Thoracic aorta (tissue), 2 donors: ENCODE measurements around the gene TTC39B. TPM values are rescaled to one million over a fixed set of nuclear protein-coding genes. Genes with fewer than 3 reads are reported as not detected.

Experiments
- ATAC-seq: fragments of 150-250 bp; one replicate; pipeline ENCODE4 v1.8.0; 2017; ENCODE audit warnings: low read depth; ENCODE audit not compliant: insufficient number of reproducible peaks, low FRiP score
- DNase-seq: peaks from one replicate; pipeline ENCODE4 v3.0.0-alpha.2; 2020; ENCODE audit warnings: low spot score
- H3K27ac ChIP-seq, 2 donors: fragments of 200-600 bp; sonication (generic); 1 replicate in 1 of 2; 2 replicates in 1 of 2; pipeline ENCODE4 v1.5.1; 2016; ENCODE audit warnings: mild to moderate bottlenecking in 2 of 2, moderate library complexity in 2 of 2
- H3K27me3 ChIP-seq: fragments of 200-600 bp; sonication (generic); replicated peaks from 2 replicates; pipeline ENCODE4 v1.6.0; 2016; ENCODE audit warnings: mild to moderate bottlenecking; ENCODE audit not compliant: insufficient read depth
- H3K36me3 ChIP-seq: fragments of 200-600 bp; sonication (generic); one replicate; pipeline ENCODE4 v1.5.1; 2016
- H3K4me1 ChIP-seq, 2 donors: fragments of 200-600 bp; sonication (generic); 1 replicate in 1 of 2; 2 replicates in 1 of 2; pipeline versions ENCODE4 v1.5.1 to v1.6.0; 2016; ENCODE audit warnings: low read depth in 2 of 2, mild to moderate bottlenecking in 1 of 2; ENCODE audit not compliant: control insufficient read depth in 1 of 2
- H3K4me3 ChIP-seq: fragments of 200-600 bp; sonication (generic); 2 replicates; pipeline ENCODE4 v1.5.1; 2016; ENCODE audit warnings: mild to moderate bottlenecking
- H3K9me3 ChIP-seq: fragments of 200-600 bp; sonication (generic); 2 replicates; pipeline ENCODE4 v1.5.1; 2016
- total RNA-seq, 2 donors: library from RNA; depleted of rRNA; stranded (reverse); fragments of >200 nt; gene quantifications; one replicate each; pipeline versions ENCODE4 v1.1.0 to v1.2.3, GENCODE V29; 2016
- TF ChIP-seq, protein P1 (sequence below): fragments of 200-600 bp; sonication (generic); IDR thresholded peaks from one replicate; pipeline ENCODE4 v1.5.1; 2019; ENCODE audit warnings: antibody characterized with exemption

TTC39B gene
- total RNA-seq, 2 donors from 2014 or later = 24.2 to 46.7 TPM

DNA sequence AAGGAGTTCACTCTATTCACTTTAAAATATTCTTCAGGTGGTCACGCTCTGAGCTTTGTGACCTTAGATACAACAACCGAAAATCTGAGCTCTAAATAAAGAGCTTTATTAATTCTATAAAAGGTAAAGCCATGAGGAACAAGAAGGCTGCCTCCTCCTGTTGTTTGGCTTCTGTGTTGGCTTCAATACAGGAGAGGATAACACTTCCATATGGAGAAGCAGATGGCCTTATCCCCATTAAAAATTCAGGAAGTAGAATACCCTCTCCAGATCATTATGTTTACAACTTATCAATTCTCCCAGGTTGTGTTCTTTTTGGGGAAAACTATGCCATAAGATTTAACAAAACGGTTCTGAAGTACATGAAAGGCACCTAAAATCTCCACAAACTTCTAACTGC lies 128.4 kb downstream of the TTC39B start:
- ATAC-seq (no peak), DNase-seq (no peak)
- no peak overlapping the region for H3K4me3 ChIP-seq
- H3K27ac ChIP-seq = no peak overlapping the region
- peaks cover 16% of the 10 kb centered on the region for H3K36me3 ChIP-seq
- H3K9me3 ChIP-seq = no peaks in the 10 kb centered on the region
- no peaks in the 10 kb centered on the region for H3K27me3 ChIP-seq
- H3K4me1 ChIP-seq = no peaks in the 10 kb centered on the region
- TF ChIP-seq, protein P1, sequence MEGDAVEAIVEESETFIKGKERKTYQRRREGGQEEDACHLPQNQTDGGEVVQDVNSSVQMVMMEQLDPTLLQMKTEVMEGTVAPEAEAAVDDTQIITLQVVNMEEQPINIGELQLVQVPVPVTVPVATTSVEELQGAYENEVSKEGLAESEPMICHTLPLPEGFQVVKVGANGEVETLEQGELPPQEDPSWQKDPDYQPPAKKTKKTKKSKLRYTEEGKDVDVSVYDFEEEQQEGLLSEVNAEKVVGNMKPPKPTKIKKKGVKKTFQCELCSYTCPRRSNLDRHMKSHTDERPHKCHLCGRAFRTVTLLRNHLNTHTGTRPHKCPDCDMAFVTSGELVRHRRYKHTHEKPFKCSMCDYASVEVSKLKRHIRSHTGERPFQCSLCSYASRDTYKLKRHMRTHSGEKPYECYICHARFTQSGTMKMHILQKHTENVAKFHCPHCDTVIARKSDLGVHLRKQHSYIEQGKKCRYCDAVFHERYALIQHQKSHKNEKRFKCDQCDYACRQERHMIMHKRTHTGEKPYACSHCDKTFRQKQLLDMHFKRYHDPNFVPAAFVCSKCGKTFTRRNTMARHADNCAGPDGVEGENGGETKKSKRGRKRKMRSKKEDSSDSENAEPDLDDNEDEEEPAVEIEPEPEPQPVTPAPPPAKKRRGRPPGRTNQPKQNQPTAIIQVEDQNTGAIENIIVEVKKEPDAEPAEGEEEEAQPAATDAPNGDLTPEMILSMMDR = no peak

DNA sequence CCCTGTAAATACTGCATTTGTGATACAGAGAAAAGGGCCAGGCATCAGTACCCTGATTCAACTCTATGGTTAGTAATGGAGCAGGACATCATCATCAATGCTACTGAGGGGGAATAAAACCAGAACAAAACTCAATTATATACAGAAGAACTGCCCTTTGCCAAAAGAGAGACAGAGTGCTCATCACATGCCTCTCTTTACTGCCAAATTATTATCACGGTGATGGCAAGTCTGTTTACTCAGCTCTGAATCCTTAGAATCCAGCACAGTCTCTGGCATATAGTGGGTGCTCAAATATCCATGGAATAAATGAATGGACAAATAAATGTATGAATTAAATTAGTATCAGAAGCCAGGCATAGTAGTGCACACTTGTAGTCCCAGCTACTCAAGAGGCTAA lies 130.2 kb downstream of the TTC39B start:
- DNase-seq (no peak), ATAC-seq (no peak)
- no peaks in the 10 kb centered on the region for H3K27me3 ChIP-seq
- no peaks in the 10 kb centered on the region for H3K9me3 ChIP-seq
- TF ChIP-seq, protein P1 = no peak
- peaks cover 11% of the 10 kb centered on the region for H3K36me3 ChIP-seq
- H3K4me3 ChIP-seq = no peak overlapping the region
- no peaks in the 10 kb centered on the region for H3K4me1 ChIP-seq
- no peak overlapping the region for H3K27ac ChIP-seq

DNA sequence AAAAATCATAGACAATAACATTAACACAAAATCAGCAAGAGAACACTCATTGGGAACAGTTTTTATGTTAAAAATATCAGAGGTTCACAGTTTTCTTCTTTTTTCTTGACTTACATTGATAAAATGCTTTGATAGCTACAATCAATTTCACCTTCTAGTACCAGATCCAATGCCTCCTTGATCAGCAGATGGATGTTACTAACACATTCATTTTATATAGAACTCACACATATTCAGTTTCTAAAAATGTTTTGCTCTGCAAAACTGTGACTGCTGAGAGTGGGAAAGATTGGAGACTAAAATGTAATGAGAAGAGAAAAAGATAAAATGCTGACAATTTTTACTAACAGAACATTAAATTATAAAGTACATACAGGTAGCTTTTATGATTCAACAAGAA lies 143.1 kb downstream of the TTC39B start:
- Histone ChIP-seq H3K4me3 (no peak overlapping the region), H3K27ac (no peak overlapping the region), H3K9me3 (no peaks in the 10 kb centered on the region), H3K27me3 (no peaks in the 10 kb centered on the region), H3K36me3 (peaks cover under 1% of the 10 kb centered on the region), H3K4me1 (peaks cover 0 to 22% of the 10 kb centered on the region in 2 donors)
- DNase-seq (no peak), ATAC-seq (no peak)
- TF ChIP-seq, protein P1 = no peak

DNA sequence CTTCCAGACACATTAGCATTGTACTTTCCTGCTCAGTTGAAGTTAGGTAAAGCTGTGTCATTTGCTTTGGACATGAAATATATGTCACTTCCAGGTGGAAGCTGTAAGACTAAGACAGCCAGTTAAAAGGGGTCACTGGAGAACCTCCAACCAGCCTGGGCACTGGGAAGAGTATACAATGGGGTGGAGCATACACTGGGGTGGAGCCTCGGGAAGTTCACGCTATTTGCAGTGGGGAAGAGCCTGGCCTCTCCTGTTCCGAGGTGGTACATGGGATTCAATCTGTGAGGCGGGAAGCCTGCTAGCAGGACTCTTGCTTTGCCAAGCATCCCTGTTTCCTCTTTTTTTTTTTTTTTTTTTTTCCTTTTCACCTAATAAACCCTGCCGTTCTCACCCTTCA lies 145.3 kb downstream of the TTC39B start:
- no peaks in the 10 kb centered on the region for H3K9me3 ChIP-seq
- no peak for DNase-seq
- peaks cover 15 to 44% of the 10 kb centered on the region in 2 donors for H3K4me1 ChIP-seq
- H3K27me3 ChIP-seq = no peaks in the 10 kb centered on the region
- no peak overlapping the region for H3K4me3 ChIP-seq
- no peaks in the 10 kb centered on the region for H3K36me3 ChIP-seq
- no peak for ATAC-seq
- TF ChIP-seq, protein P1 = no peak
- peak overlapping the region in 1 of 2 donors; percentile 29 for H3K27ac ChIP-seq

DNA sequence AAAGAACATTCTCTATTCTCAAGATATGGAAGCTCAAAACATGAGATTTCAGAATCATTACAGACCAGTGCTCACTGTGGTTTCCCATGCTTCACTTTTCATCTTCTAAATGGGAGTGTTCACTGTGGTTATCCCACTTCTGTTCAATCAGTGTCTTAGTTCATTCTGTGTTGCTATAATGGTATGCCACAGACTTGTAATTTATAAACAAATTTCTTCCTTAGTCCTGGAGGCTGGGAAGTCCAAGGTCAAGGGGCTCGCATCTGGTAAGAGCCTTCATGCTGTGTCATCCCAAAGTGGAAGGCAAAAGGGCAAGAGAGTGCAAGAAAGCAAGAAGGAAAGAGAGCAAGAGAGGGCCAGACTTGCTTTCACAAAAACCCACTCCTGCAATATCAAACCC lies 146.3 kb downstream of the TTC39B start:
- DNase-seq (no peak), ATAC-seq (no peak)

More for the DNA sequence above, 146.3 kb downstream of the TTC39B start:
- H3K4me1 ChIP-seq = peaks cover 23 to 54% of the 10 kb centered on the region in 2 donors
- no peaks in the 10 kb centered on the region for H3K36me3 ChIP-seq
- H3K9me3 ChIP-seq = no peaks in the 10 kb centered on the region
- H3K4me3 ChIP-seq = no peak overlapping the region
- H3K27ac ChIP-seq = peak overlapping the region; percentile 29 to 87
- TF ChIP-seq, protein P1 = no peak
- H3K27me3 ChIP-seq = no peaks in the 10 kb centered on the region
